Colonic mucosa (tissue), 4 donors: ENCODE results near the gene CEPT1. TPM values are rescaled to one million over a fixed set of nuclear protein-coding genes. Genes with fewer than 3 reads are reported as not detected.

ENCODE experiments used
- DNase-seq: peaks from one replicate; pipeline ENCODE4 v3.0.0-alpha.2; 2020
- H3K27ac ChIP-seq: fragments of 200-600 bp; one replicate; pipeline ENCODE4 v1.8.0; 2021
- H3K27me3 ChIP-seq: fragments of 200-600 bp; one replicate; pipeline ENCODE4 v1.8.0; 2021
- H3K36me3 ChIP-seq: fragments of 200-600 bp; one replicate; pipeline ENCODE4 v1.8.0; 2021
- H3K4me1 ChIP-seq: fragments of 200-600 bp; one replicate; pipeline ENCODE4 v1.8.0; 2021; ENCODE audit warnings: mild to moderate bottlenecking
- H3K4me3 ChIP-seq: fragments of 200-600 bp; one replicate; pipeline ENCODE4 v1.8.0; 2021
- H3K9ac ChIP-seq, 2 donors: one replicate each; pipeline ENCODE4 v1.7.0; 2013; ENCODE audit warnings: control low read depth in 2 of 2, low read depth in 2 of 2, low read length in 2 of 2
- H3K9me3 ChIP-seq: fragments of 200-600 bp; one replicate; pipeline ENCODE4 v1.8.0; 2021
- intact Hi-C: fragments of 100-400 bp; cut with DNase I; formaldehyde crosslinking; loops from one replicate; pipeline ENCODE4 v1.14.1; 2022
- total RNA-seq, 2 donors: library from RNA; stranded (reverse); fragmentation: NEBNext Ultra II Directional in 1 of 2; extraction: Animal tissue kit (Norgen Biotek cat#: 25700) in 1 of 2; gene quantifications; one replicate each; pipeline ENCODE4 v1.2.1, GENCODE V29; 2021
- TF ChIP-seq, protein P1 (sequence below): fragments of 200-600 bp; IDR thresholded peaks from one replicate; pipeline ENCODE4 v1.8.0; 2022; ENCODE audit warnings: antibody characterized with exemption, mild to moderate bottlenecking
- donor health status: healthy.
- donor health status: DM: no; HTN: no; CAD: no.
- donor health status: DM: no; HTN: no; CAD: no.

CEPT1 gene
- total RNA-seq, 2 donors from 2014 or later = 35.7 to 38.7 TPM

DNA sequence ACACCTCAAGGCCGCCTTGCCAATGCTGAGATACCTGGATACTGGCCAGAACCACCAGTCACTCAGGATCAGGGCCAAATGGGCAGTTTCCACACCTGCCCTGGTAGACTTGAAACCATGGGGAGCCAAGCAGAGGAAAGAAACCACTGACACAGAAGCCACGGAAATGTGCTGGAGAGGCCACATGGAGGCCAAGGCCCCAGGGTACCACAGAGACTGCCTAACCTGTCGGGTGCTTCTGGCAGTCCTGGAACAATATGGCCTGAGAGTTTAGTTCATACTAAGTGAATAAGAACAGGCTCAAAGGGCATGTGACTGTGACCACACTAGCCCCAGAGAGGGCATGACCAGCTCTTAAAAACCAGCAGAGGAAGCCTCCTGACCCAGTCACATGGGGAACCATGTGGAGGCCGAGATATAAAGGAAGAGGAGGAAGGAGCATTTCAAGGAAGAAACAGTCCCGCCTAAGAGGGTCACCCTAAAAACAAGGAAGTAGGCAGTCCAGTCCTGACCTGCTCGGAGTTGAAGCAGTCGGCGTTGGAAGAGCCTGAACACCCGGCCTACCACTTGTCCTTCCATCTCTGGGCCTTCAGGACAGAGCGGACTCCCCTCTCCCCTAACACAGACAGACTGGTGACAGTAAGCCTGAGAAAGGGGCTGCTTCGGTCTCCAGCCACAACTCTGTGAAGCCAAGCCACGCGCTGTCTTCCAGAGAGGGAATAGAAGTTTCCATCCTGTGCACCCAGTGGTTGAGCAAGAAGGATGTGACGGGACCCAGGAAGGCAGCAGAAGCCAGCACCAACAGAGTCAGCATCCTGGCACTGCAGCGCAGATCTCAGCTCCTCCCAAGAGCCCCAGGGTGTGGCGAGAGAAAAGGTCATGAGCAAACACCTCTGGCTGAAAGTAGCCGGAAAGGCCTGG is 60.1 kb downstream of the CEPT1 start, which contains the start of gene DENND2D:
Gene DENND2D (minus strand): TSS at position 766 of the 921 bp plus-strand sequence. CDS start 187 bp downstream, at position 579.
- H3K27ac ChIP-seq = peak within 1 kb of the TSS; percentile 92
- H3K36me3 ChIP-seq = peaks cover 6% of the 10 kb centered on the region
- peak within 1 kb of the TSS; percentile 14 for H3K4me3 ChIP-seq
- peaks cover 23% of the 10 kb centered on the region for H3K4me1 ChIP-seq
- no peaks in the 10 kb centered on the region for H3K9me3 ChIP-seq
- TF ChIP-seq, protein P1, sequence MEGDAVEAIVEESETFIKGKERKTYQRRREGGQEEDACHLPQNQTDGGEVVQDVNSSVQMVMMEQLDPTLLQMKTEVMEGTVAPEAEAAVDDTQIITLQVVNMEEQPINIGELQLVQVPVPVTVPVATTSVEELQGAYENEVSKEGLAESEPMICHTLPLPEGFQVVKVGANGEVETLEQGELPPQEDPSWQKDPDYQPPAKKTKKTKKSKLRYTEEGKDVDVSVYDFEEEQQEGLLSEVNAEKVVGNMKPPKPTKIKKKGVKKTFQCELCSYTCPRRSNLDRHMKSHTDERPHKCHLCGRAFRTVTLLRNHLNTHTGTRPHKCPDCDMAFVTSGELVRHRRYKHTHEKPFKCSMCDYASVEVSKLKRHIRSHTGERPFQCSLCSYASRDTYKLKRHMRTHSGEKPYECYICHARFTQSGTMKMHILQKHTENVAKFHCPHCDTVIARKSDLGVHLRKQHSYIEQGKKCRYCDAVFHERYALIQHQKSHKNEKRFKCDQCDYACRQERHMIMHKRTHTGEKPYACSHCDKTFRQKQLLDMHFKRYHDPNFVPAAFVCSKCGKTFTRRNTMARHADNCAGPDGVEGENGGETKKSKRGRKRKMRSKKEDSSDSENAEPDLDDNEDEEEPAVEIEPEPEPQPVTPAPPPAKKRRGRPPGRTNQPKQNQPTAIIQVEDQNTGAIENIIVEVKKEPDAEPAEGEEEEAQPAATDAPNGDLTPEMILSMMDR = no peak
- intact Hi-C loops = no loop called here
- H3K9ac ChIP-seq = peak within 1 kb of the TSS; percentile 46 to 88
- peak; percentile 73 for DNase-seq
- H3K27me3 ChIP-seq = no peaks in the 10 kb centered on the region

DNA sequence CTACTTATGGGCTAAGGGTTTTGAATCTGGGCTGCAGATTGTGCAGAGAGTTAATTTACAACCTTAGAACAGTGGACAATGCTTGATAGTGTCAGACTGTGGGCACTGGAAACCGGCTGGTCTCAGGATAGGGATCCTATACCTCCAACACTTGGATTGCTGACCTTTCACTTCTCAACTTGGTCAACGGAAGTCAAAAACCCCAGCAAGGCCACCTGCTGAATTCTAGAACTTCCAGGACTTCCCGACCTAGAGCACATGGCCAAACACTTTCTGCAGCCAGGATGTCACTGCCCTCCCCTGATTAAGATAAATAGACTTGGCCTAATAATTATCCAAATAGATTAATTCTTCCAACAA is 60.8 kb downstream of the CEPT1 start:
- peaks cover 23% of the 10 kb centered on the region for H3K4me1 ChIP-seq
- H3K9me3 ChIP-seq = no peaks in the 10 kb centered on the region
- H3K27me3 ChIP-seq = no peaks in the 10 kb centered on the region
- peak overlapping the region; percentile 8 for H3K4me3 ChIP-seq
- peak overlapping the region in 1 of 2 donors; percentile 24 for H3K9ac ChIP-seq
- peak overlapping the region; percentile 92 for H3K27ac ChIP-seq
- intact Hi-C loops = no loop called here
- H3K36me3 ChIP-seq = peaks cover 6% of the 10 kb centered on the region
- DNase-seq = no peak
- TF ChIP-seq, protein P1 = no peak

DNA sequence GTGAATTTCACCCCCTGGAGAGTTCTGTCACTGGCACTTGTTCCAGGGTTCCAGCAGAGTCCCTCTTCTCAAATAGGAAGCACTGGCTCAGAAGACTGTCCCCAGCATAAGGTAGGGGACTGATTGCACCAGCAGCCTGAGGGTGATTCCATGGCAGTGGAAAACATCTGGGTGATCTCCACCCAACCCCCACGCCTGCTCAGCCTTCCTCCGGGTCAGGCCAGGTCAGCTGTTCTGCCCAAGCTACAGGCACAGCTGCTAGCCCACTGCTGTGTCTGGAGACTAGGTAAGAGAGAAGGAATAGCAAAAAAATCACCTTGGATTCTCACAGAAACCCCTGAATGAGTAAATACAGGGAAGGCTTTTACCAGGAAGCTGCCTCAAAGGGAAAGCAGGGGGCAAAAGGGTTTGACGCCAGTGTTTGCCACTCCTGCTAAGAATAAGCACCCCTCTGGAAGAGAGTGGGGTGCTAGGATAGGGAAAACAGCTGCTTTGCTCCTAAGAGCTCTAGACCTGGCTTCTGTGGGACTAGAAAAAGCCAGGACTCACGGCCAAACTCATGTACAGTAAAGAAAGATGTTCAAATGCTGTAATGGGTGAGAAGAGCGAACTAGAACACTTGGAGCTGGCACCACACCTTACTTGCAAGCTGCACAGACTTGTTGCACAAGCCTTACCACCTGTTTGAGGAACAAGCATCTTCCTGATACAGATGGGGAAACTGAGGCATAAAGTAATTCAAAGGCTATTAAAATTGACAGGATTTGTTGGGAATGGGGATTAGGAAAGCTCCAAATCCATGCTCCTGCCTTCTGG is 61.5 kb downstream of the CEPT1 start:
- peak; percentile 37 for DNase-seq
- intact Hi-C loops = no loop called here
- H3K27ac ChIP-seq = peak overlapping the region; percentile 92
- TF ChIP-seq, protein P1 = no peak
- peak overlapping the region in 1 of 2 donors; percentile 88 for H3K9ac ChIP-seq
- H3K27me3 ChIP-seq = no peaks in the 10 kb centered on the region
- H3K36me3 ChIP-seq = peaks cover 6% of the 10 kb centered on the region
- H3K4me3 ChIP-seq = no peak overlapping the region
- H3K9me3 ChIP-seq = no peaks in the 10 kb centered on the region
- peaks cover 23% of the 10 kb centered on the region for H3K4me1 ChIP-seq

DNA sequence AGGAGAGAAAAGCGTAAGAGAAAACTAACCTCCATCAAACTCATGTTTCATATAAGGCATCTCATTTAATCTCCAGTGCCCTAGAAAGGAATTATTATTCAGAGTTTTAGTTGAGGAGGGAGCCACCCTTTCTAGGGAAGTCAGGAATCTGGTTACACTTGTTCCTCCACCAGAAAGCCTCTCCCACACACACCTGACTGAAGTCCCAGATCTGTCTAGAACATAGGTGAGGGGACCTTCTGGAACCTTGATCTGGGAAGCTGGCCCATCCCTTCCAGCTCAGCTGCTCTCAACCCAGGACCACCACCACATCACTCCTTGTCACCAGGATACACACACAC is 62.3 kb downstream of the CEPT1 start:
- H3K4me3 ChIP-seq = no peak overlapping the region
- peaks cover 6% of the 10 kb centered on the region for H3K36me3 ChIP-seq
- H3K27ac ChIP-seq = peak overlapping the region; percentile 92
- no peaks in the 10 kb centered on the region for H3K9me3 ChIP-seq
- H3K4me1 ChIP-seq = peaks cover 23% of the 10 kb centered on the region
- DNase-seq = peak; percentile 56
- peak overlapping the region in 1 of 2 donors; percentile 88 for H3K9ac ChIP-seq
- intact Hi-C loops = no loop called here
- H3K27me3 ChIP-seq = no peaks in the 10 kb centered on the region
- TF ChIP-seq, protein P1 = no peak

DNA sequence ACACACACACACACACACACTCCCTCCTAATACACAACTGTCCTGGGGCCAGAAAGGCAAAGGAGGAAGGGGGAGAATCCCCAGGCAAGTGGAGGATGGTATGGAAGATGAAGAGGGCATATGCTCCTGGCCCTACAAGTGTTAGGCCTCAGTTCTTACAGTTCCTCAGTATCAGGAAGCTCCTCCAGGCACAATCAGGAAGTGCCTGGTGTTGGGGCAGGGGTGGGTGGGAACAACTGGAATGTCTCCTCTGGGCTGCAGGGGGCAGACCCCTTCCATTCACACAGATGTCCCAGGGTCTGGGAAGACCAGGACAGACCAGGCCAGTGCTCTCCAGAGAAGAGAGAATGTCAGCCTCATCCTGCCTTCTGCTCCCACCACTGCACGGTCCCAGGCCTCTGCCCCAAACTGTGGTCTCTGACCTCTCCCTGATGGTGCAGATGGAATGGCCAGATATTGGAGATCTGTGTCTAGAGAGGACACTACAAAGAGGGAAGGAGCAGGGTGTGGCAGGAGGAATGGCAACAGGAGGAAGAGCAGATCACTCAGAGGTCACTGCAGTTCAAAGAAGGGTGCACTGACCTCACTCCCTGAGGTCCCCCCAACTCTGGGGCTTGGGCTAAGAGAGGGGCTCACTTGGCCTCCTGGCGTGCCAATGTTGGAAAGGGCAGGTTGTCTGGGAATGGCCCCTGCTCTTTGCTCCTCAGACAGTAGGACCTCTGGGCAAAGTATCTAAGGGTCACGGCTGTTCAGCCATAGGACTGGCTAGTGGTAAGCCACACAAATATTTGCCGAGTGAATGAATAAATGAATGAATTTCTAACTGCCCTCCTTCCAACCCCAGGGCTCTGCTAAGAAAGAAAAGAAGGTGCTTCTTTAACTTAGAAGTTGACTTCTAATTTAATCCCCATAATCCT is 62.9 kb downstream of the CEPT1 start:
- H3K4me3 ChIP-seq = peak overlapping the region; percentile 77
- peak overlapping the region; percentile 92 for H3K27ac ChIP-seq
- TF ChIP-seq, protein P1 = no peak
- H3K4me1 ChIP-seq = peaks cover 23% of the 10 kb centered on the region
- H3K27me3 ChIP-seq = no peaks in the 10 kb centered on the region
- H3K9ac ChIP-seq = peak overlapping the region; percentile 88 to 94
- no peaks in the 10 kb centered on the region for H3K9me3 ChIP-seq
- peaks cover 6% of the 10 kb centered on the region for H3K36me3 ChIP-seq
- peak; percentile 34 for DNase-seq
- intact Hi-C loops = no loop called here
